Right ventricle myocardium superior (tissue), 1 donor: ENCODE measurements around the gene LSAMP. TPM values are rescaled to one million over a fixed set of nuclear protein-coding genes. Genes with fewer than 3 reads are reported as not detected.
A peak's percentile ranks its signal among the peaks of the same experiment; 100 is the strongest.

Experiments
- ATAC-seq: fragments of 200-7000 bp; cut with Tn5 transposase; one replicate; pipeline ENCODE4 v1.9.1; 2020; ENCODE audit warnings: mild to moderate bottlenecking; ENCODE audit not compliant: poor library complexity
- DNase-seq: peaks from one replicate; pipeline ENCODE4 v3.0.0-alpha.2; 2020
- intact Hi-C: fragments of 100-400 bp; cut with DNase I; formaldehyde crosslinking; loops from one replicate; pipeline ENCODE4 v1.11.2; 2022
- total RNA-seq: library from RNA; stranded (reverse); fragmentation: NEBNext Ultra II Directional; extraction: Animal tissue kit (Norgen Biotek cat#: 25700); gene quantifications from one replicate; pipeline ENCODE4 v1.2.1, GENCODE V29; 2021
- donor health status: DM: no; HTN: yes; CAD: no; lungs with severe emphysema.

LSAMP gene
- total RNA-seq, 1 donor from 2014 or later = 5.2 TPM

DNA sequence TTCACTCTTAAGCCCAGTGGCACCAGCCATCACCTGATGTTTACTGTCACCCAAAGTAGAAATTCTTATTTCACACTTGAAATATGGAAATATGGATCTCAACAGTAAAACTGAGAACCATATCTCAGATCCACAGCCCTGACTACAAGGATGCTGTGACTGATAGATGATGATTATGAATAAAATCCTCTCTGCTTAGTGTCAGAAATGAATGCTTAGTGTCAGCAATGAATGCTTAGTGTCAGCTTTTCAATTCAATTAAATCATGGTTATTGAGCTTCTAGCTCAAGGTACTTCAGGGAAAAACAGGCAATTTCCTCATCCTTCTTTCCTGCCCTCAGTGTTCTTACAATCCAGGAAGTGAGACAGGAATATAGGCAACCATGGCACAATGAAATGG, 392.3 kb downstream of the LSAMP start:
- intact Hi-C loops = no loop called here
- ATAC-seq (no peak), DNase-seq (no peak)

DNA sequence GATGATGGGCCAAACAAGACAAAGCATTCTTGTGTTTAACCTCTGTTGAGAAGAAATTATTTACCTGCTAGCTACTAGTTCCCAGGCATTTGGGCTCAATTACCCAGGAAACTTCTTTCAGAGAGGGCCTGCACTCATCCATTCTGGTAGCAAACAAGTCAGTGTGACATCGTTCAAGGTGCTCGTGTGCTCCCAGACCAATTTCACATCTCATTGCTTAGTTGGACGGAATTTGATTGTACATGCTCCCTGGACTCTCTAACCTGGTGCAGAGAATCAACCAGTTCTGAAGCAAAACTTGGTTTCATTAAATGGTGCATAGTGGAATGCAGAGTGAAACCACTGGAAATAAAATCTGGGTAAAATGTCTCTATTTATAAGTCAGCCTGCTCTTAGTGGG, 392.7 kb downstream of the LSAMP start:
- DNase-seq (no peak), ATAC-seq (no peak)
- intact Hi-C loops = no loop called here

DNA sequence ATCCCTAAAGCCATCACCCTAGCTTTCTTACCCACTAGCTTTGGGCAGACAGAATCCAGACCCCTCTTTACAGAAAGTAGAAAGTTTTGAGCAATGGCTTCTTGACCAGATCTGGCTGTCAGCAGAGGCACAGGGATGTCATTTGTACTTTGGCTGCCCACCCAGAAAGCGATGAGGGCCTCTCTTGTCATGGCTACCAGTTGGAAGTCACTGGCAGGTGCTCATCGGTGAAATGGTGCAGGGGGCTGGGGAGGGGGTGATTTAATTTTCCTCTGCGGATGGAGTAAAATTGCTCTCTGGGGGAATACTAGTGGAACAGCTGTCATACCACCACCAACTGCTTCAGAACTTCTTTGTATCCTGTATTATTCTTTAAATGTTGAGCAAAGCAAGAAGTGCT, 393.7 kb downstream of the LSAMP start:
- intact Hi-C loops = no loop called here
- ATAC-seq (no peak), DNase-seq (no peak)

DNA sequence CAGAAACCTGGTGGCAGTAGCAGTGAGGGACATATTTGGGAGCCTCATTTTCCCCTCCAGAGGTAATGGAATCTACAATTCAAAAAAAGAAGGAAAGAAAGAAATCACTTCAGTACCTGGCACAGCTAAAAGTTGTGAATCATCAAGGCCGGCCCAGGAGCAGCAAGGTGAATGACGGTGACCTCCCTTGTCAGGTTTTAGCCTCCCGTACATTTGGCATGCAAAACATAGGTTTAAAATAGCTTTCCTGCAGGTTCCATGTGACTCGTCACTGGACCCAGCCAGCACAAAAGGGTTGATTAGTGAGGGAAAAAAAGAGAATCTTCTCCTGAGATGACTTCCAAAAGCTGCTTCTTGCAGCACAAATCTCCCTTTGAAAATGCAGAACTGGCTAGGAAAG, 394.2 kb downstream of the LSAMP start:
- intact Hi-C loops = no loop called here
- peak; percentile 41 for ATAC-seq
- DNase-seq = no peak

- no peak for ATAC-seq
- intact Hi-C loops = no loop called here
- no peak for DNase-seq
Observed at GRCh38 chr3:116050311-116050915, 394.9 kb downstream of the LSAMP start.

DNA sequence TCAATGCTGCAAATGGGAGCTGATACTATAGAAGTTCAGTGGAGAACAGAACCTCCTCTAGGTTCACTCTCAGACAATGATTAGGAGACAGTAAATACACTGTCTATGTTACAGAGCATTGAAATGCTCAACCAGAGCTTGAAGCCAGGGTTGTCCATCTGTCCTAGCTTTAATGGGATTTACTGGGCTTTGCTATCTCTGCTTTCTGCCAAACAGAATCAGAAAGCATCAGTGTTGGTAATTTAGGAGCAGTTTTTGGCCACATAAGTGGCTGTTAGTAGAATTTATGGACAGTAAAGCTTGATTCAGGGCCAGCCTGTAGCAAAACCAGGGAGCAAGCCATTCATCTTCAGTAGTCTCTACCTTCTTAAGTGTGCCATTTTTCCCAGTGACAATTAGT, 396.3 kb downstream of the LSAMP start:
- ATAC-seq (no peak), DNase-seq (no peak)
- intact Hi-C loops = no loop called here

DNA sequence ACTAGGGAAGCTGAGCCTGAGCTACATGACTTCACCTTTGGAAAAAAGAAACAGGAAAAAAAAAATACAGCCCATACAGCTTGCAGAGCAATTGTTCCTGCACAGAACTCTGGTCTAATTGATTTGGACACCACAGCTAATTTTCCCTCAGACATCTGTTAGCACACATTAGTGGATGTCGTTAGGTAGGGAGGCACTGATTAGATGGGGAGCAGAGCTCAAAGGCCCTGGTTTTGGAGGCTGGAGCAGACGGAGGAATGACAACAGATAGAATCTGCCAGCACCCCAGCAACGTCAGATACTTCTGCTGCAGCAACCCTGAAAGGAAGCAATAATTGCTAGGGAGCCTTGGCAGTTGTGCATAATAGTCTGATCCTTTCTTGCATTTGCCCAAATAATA, 398.9 kb downstream of the LSAMP start:
- DNase-seq (no peak), ATAC-seq (no peak)

GRCh38 chr3:116045314-116045713, 400.0 kb downstream of the LSAMP start:
- intact Hi-C loops = no loop called here
- no peak for ATAC-seq
- no peak for DNase-seq

More for the DNA sequence above, 398.9 kb downstream of the LSAMP start:
- intact Hi-C loops = no loop called here

DNA sequence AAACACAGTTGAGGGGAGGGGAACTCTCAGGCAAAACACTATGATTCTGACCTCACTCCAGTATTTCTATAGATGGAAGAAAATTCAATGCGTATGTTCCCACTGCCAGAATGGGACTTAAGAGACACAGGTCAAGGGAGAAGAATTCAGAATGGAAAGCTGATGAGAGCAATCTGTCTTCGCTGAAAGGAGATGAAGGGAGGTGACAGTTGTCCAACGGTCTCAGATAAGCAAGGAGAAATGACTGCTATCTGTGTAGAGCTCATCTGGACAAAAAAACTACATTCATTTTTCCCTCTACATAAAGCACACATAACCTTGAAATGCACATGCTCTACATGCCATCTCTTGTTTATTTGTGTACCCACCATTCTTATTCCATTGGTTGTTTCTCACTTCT, 405.1 kb downstream of the LSAMP start:
- intact Hi-C loops = no loop called here
- no peak for ATAC-seq
- DNase-seq = no peak

GRCh38 chr3:116039651-116039985, 405.7 kb downstream of the LSAMP start:
- intact Hi-C loops = no loop called here
- ATAC-seq (no peak), DNase-seq (no peak)

DNA sequence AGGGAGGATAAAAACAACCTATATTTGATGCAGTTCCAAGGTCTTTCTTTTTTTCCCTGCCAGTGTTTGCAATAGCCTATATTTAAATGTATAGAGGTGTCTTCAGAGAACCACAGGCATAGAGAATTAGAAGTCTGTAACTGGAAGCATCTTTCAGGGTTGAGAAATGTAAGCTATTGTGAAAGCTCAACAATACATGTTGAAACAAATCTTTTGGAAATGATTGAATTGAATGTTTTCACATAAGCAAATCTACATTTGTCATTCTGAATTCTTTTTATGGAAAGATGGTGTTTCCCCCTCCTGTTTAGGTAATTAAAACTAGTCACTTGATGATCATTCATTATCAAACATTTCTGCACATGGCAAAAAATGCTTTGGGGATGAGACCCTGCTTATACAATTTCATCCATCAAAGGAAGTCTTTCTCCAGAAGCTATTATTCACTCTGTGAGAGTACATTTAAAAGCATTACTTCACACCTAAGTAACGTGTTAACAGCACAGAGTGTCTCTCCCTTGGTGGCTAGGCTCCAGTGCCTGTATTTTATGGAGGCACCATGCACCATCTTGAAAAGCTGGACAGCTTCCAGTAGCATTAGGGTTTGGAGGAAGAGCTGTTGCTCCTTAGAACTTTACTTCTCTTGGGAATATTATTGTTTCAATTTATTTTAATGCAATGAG, 406.2 kb downstream of the LSAMP start:
- intact Hi-C loops = no loop called here
- DNase-seq (no peak), ATAC-seq (no peak)

DNA sequence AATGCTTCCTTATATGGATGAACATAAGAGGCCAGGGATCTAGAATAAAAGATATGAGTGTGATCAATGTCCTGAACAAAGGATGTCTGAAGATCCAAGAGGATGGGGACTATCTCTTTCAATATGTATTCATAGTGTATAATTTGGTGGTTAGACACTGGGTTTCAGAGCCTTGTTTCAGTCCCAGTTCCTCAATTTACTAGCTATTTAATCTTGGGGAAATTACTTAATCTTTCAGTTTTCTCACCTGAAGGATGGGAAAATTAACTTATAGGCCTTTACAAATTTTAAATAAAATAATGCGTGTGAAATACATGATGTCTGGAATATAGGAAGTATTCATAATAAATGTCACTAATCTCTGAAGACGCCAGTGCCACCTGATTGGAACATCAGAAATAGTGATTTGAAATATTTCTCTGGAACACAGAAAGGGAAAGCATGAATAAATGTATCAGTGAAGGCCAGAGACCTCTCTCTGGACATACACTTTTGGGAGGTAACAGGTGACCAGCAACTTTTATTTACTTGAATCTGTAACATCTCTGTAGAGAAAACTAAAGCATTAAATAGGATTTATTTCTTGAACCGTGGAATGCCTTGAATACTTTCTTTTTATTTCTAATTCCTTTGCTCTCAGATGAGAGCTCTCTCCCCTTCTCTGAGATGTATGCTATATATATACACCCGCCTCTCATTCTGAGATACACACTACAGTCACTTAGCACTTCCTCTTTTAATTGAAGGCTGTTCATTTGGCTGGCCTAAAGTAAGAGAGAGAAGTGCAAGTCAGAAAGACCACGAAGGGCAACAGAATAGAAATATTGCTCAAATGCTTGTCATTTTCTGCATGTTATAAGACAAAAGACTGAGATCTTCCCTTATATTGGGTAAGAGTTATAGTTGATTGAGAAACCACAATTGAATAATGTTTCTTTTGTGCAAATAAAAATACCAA, 407.1 kb downstream of the LSAMP start:
- ATAC-seq (no peak), DNase-seq (no peak)
- intact Hi-C loops = no loop called here

- no peak for DNase-seq
- intact Hi-C loops = no loop called here
- no peak for ATAC-seq
Observed at GRCh38 chr3:116035429-116035828, 409.9 kb downstream of the LSAMP start.

DNA sequence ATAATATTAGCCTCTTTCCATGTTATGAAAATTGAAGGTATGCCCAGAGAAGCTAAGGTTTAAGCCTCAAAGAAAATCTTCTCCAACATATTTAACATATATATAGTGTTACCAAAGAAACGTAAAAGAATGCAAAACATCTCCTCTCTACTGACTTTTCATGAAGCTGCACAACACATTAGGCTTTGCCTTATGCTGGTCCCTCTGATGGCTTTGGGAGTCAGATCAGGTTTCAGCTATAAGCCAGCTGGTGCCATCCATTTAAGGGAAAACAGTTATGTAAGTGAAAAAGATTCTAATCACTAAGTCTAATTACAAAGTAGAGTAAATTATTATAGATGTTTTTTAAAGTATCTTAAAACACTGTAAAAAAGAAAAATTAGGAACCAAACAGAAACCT, 410.5 kb downstream of the LSAMP start:
- ATAC-seq (no peak), DNase-seq (no peak)
- intact Hi-C loops = no loop called here

- intact Hi-C loops = no loop called here
- no peak for DNase-seq
- no peak for ATAC-seq
Observed at GRCh38 chr3:116034086-116034485, 411.2 kb downstream of the LSAMP start.

- intact Hi-C loops = no loop called here
- ATAC-seq (no peak), DNase-seq (no peak)
Observed at GRCh38 chr3:116033516-116033915, 411.8 kb downstream of the LSAMP start.

GRCh38 chr3:116032176-116032575, 413.1 kb downstream of the LSAMP start:
- ATAC-seq = no peak
- intact Hi-C loops = no loop called here
- no peak for DNase-seq

GRCh38 chr3:116030131-116030850, 415.0 kb downstream of the LSAMP start:
- ATAC-seq = no peak
- no peak for DNase-seq
- intact Hi-C loops = no loop called here

- no peak for ATAC-seq
- no peak for DNase-seq
Observed at GRCh38 chr3:116029266-116029665, 416.0 kb downstream of the LSAMP start.

More at GRCh38 chr3:116029266-116029665, 416.0 kb downstream of the LSAMP start:
- intact Hi-C loops = no loop called here
